ENCODE results near the gene DHRS12.

DHRS12 gene

DNA sequence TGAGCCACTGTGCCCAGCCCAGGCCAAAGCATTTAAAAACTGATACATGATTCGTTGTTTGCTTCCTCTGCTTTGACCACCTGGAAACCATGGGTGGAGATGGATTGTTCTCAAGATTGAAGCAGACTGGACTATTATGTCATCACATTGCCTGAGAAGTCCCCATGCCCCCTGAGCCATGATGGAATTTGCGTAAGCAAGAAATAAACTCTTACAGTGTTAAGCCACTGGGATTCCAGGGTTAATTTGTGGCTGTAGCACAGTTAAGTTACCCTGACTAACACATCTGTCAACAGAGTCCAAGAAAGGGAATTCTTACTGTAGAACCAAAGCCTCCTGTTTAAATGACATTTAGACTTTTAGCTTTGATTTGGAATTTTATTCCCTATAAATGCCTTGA is 19.4 kb upstream of the DHRS12 start:
- TF ChIP-seq, protein P1, sequence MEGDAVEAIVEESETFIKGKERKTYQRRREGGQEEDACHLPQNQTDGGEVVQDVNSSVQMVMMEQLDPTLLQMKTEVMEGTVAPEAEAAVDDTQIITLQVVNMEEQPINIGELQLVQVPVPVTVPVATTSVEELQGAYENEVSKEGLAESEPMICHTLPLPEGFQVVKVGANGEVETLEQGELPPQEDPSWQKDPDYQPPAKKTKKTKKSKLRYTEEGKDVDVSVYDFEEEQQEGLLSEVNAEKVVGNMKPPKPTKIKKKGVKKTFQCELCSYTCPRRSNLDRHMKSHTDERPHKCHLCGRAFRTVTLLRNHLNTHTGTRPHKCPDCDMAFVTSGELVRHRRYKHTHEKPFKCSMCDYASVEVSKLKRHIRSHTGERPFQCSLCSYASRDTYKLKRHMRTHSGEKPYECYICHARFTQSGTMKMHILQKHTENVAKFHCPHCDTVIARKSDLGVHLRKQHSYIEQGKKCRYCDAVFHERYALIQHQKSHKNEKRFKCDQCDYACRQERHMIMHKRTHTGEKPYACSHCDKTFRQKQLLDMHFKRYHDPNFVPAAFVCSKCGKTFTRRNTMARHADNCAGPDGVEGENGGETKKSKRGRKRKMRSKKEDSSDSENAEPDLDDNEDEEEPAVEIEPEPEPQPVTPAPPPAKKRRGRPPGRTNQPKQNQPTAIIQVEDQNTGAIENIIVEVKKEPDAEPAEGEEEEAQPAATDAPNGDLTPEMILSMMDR (IDR thresholded peaks at IDR 0.05; ENCODE audit: control insufficient read depth, insufficient read depth, low read depth, low read length, missing control alignments) = no peak
- DNase-seq (ENCODE audit: low read depth) = no peak
- H3K4me3 ChIP-seq (ENCODE audit: control insufficient read depth, low read depth, low read length) = no peak overlapping the region

DNA sequence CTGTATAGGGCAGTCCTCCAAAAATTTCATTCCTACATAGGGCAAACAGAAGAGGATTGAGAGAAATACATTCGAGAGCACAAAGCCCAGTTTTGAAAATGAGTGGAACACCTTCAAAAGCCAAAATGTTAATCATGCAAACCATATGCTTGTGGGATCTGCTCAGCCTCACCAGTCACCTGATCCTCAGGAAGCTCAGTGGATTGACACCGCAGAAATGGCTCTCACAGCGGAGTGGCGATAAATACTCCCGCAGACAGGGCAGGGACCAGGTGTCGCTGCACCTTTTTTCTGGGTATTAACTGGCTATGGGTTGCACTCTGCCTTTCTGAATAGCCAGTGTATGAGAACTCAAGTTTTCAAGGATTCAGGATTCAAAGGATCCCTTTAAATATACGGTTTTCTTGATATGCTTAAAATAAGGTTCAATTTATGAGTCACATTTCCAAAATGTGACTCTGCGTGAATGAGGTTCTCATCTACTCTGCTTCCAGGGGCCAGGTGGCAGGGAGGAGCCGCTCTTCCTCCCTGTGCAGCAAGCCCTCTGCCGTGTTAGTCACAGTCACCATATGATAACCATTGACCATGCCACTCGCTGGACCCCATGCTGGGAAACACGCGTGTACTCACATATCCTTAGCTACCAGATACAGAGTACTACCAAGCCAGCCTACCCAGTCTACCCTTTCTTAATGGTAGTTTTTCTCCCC is 18.3 kb upstream of the DHRS12 start:
- DNase-seq (ENCODE audit: low read depth) = no peak
- TF ChIP-seq, protein P1 (IDR thresholded peaks at IDR 0.05; ENCODE audit: control insufficient read depth, insufficient read depth, low read depth, low read length, missing control alignments) = no peak
- H3K4me3 ChIP-seq (ENCODE audit: control insufficient read depth, low read depth, low read length) = no peak overlapping the region

DNA sequence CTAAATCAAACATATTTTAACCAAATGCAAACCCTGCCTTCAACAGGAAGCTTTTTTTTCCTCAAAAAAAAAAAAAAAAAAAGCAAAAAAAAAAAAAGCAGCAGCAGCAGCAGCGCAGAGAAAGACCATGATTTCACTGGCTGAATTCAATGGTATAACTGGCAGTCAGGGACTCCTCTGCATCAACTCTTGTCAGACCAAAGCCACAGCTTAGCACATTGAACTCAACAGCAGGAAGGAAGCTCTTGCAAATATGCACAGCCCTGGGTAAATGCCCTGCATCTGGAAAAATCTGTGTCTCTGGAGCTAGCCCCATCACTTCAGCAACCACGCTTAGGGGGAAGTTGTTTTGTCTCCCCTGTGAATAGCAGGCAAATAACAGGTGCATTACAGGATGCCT is 17.6 kb upstream of the DHRS12 start:
- TF ChIP-seq, protein P1 (IDR thresholded peaks at IDR 0.05; ENCODE audit: control insufficient read depth, insufficient read depth, low read depth, low read length, missing control alignments) = no peak
- H3K4me3 ChIP-seq (ENCODE audit: control insufficient read depth, low read depth, low read length) = no peak overlapping the region
- DNase-seq (ENCODE audit: low read depth) = no peak

DNA sequence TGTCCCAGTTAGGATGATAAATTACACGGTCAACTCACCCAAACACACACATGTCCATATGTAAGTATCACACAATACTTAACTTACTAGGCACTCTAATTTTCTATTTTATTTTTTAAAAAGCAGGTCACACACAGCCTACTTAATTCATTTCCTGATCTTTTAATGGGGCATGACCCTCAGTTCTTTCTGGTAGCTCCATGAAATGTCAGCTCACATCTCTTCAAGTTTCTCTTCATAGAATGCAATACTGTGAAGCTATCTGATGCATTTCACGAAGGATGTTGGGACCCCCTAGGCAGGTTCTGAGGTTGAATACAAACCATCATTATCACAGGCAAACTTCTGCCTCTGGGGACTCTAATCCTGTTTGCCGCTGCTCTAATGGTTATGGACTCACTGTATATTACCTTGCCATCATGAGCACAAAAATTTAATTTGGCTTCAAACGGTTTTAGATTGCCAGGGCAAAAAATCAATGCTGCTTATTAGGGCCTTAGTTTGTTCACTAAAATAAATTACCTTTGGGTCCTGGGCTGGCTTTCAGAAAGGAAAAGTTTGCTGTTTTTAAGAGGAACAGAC is 16.1 kb upstream of the DHRS12 start:
- TF ChIP-seq, protein P1 (IDR thresholded peaks at IDR 0.05; ENCODE audit: control insufficient read depth, insufficient read depth, low read depth, low read length, missing control alignments) = no peak
- H3K4me3 ChIP-seq (ENCODE audit: control insufficient read depth, low read depth, low read length) = no peak overlapping the region
- no peak for DNase-seq (ENCODE audit: low read depth)

DNA sequence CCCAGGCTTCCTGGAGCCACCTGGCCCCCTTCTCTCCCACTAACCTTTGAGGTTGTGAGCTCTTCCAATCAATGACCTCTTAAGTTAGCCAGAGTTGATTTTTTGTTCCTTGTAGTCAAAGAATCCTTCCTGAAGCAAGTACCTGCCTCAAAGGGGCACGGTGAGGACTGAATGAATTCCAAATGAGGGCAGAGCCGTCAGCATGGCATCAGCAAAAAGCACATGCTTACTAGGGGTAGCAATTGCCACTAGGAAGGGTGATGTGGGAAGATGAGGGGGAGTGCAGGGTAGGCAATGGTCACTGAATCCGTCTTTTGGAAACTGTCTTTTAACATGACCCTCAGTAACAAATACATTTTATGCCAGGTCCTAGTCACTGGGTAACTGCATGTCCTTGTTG is 15.6 kb upstream of the DHRS12 start:
- no peak overlapping the region for H3K4me3 ChIP-seq (ENCODE audit: control insufficient read depth, low read depth, low read length)
- DNase-seq (ENCODE audit: low read depth) = no peak
- TF ChIP-seq, protein P1 (IDR thresholded peaks at IDR 0.05; ENCODE audit: control insufficient read depth, insufficient read depth, low read depth, low read length, missing control alignments) = no peak

DNA sequence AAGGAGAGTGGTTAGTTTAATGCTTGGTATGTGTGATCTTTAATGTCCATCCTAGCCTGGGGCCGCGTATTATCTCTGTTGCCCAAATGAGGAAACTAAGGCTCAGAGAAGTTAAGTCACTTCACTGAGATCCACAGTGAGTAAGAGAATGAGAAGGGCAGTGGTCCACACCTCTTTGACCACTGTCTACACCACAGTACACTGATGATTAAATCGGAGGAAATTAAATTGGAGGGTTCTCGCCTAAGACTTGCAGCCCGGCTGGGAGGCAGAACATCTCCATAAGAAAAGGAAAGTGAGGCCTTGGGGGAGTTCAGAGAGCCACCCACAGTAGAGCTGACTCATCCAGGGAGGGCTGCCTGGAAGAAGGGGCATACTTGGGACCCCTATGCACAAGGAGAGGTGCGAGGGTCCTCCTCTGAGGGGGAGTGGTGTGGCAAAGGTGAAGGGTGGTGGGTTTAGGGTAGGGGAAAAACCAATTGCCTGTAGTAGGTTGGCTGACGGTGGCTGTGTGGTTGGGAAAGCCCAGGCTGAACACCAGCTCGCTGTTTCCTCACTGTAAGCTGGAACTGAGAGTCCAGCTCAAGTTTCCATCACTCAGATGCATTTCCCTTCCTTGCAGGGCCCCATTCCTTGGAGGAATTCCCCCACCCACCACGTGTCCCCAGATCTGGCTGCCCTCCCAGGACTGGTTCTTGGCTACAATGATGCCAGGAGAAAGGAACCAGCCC is 15.0 kb upstream of the DHRS12 start:
- no peak overlapping the region for H3K4me3 ChIP-seq (ENCODE audit: control insufficient read depth, low read depth, low read length)
- peak; percentile 24 for DNase-seq (ENCODE audit: low read depth)
- TF ChIP-seq, protein P1 (IDR thresholded peaks at IDR 0.05; ENCODE audit: control insufficient read depth, insufficient read depth, low read depth, low read length, missing control alignments) = no peak
